ENCODE measurements around the gene TAS1R1. TPM values are rescaled to one million over a fixed set of nuclear protein-coding genes. Genes with fewer than 3 reads are reported as not detected.

Gene TAS1R1
- total RNA-seq, 1 donor from 2014 or later, result not detected

DNA sequence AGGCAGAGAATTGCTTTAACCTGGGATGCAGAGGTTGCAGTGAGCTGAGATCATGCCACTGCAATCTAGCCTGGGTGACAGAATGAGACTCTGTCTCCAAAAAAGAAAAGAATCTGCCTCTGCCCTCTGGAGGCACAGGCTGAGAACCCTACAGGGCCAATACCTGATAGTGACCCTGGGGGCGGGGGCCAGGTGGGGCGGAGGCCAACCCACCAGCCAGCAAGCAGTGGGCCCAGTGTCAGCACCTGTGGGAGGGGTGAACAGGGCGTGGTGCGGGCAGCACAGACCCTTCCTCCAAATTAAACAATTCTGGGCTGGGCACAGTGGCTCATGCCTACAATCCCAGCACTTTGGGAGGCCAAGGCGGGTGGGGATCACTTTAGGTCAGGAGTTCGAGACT is 44.6 kb upstream of the TAS1R1 start:
- H3K36me3 Mint-ChIP-seq (ENCODE audit: low read depth), result no peaks in the 10 kb centered on the region
- H3K27me3 Mint-ChIP-seq (ENCODE audit: low read depth), result no peaks in the 10 kb centered on the region
- DNase-seq (ENCODE audit: low spot score), result no peak
- TF ChIP-seq, protein P1, sequence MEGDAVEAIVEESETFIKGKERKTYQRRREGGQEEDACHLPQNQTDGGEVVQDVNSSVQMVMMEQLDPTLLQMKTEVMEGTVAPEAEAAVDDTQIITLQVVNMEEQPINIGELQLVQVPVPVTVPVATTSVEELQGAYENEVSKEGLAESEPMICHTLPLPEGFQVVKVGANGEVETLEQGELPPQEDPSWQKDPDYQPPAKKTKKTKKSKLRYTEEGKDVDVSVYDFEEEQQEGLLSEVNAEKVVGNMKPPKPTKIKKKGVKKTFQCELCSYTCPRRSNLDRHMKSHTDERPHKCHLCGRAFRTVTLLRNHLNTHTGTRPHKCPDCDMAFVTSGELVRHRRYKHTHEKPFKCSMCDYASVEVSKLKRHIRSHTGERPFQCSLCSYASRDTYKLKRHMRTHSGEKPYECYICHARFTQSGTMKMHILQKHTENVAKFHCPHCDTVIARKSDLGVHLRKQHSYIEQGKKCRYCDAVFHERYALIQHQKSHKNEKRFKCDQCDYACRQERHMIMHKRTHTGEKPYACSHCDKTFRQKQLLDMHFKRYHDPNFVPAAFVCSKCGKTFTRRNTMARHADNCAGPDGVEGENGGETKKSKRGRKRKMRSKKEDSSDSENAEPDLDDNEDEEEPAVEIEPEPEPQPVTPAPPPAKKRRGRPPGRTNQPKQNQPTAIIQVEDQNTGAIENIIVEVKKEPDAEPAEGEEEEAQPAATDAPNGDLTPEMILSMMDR (IDR thresholded peaks at IDR 0.05), result no peak
- no peak overlapping the region for H3K27ac Mint-ChIP-seq (ENCODE audit: unreplicated experiment)
- H3K4me1 Mint-ChIP-seq (ENCODE audit: low read depth), result peaks cover 27% of the 10 kb centered on the region
- no peaks in the 10 kb centered on the region for H3K9me3 Mint-ChIP-seq (ENCODE audit: low read depth)
- no peak overlapping the region for H3K4me3 Mint-ChIP-seq (ENCODE audit: unreplicated experiment)

DNA sequence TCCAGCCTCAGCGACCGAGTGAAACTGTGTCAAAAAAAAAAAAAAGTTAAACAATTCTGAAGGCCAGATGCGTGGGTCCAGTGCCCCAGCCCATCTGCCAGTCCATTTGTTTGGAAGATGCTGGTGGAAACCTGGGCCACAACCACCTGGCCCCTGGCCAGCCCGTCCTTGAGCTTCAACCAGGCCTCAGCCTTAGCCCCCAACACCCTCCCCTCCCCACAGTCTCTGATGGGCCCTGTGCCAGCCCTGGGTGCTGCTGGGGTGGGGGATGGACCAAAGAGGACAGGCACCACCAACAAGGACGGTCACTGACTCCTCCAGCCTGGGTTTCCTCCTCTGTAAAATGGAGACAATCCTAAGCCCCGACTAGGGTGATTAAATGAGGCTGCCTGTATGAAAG is 44.1 kb upstream of the TAS1R1 start:
- Mint-ChIP-seq H3K9me3 (ENCODE audit: low read depth) (no peaks in the 10 kb centered on the region), H3K36me3 (ENCODE audit: low read depth) (no peaks in the 10 kb centered on the region), H3K27ac (ENCODE audit: unreplicated experiment) (no peak overlapping the region), H3K4me3 (ENCODE audit: unreplicated experiment) (no peak overlapping the region), H3K27me3 (ENCODE audit: low read depth) (no peaks in the 10 kb centered on the region), H3K4me1 (ENCODE audit: low read depth) (peaks cover 32% of the 10 kb centered on the region)
- TF ChIP-seq, protein P1 (IDR thresholded peaks at IDR 0.05), result no peak
- no peak for DNase-seq (ENCODE audit: low spot score)

DNA sequence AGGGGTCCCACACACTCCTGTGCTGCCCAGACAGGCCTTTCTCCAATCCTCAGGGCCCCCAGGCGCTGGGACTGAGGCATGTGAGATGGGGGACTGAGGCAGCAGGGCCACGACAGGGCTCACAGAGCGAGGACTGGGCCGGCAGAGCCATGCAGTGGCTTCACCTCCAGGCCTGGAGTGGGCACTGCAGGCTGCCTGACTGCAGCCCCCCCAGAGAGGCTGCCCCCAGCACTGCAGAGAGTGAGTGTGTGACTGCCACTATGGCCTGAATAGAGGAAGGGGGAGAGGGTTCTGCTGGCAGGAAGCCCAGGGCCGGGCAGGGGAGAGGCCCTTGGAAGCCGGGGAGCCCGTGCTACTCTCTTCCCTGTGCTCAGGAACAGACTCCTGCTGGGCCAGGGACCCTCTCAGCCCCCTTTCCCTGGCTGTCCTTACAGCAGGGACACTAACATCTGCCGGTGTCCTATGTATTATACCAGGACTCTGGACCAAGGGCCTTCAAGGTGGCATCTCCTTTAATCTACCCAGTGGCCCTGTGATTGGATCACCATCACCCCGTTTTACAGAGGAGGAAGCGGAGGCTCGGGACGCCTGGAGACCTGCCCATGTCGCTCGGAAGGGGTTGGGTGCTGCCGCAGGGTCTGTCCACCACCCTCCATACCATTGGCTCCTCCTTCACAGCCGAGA is 43.4 kb upstream of the TAS1R1 start:
- Mint-ChIP-seq H3K27ac (ENCODE audit: unreplicated experiment) (no peak overlapping the region), H3K4me1 (ENCODE audit: low read depth) (peaks cover 32% of the 10 kb centered on the region), H3K4me3 (ENCODE audit: unreplicated experiment) (no peak overlapping the region), H3K9me3 (ENCODE audit: low read depth) (no peaks in the 10 kb centered on the region), H3K27me3 (ENCODE audit: low read depth) (no peaks in the 10 kb centered on the region), H3K36me3 (ENCODE audit: low read depth) (no peaks in the 10 kb centered on the region)
- TF ChIP-seq, protein P1 (IDR thresholded peaks at IDR 0.05), result no peak
- DNase-seq (ENCODE audit: low spot score), result peak; percentile 91

DNA sequence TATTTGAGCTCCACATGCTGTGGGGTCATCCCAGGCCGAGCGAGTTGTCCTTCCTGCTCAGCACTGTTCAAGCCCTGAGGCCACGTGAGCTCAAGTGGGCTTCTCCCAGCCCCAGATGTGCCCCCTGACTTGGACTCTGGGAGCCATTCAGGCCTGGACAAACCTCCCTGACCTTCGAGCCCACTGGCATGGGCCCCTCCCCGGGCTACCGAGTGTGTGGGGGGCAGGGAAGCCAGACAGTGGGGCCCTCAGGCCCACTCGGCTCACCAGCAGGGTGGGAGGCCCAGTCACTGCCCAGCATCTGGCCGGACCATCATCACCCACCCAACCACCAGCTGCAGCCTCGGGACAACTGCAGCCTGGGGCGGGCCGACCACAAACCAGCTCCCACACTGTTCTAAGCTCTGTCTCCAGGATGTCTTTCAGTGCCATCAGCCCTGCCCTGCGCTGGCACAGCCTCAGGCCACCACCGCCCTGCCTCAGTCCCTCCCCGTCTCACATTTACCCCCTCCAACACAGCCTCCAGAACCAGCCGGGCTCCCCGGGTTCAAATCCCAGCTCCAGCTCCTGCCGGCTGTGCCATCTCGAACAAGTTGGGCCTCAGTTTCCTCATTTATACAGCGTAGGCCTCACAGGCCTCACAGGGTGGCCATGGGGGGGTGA is 42.7 kb upstream of the TAS1R1 start:
- H3K36me3 Mint-ChIP-seq (ENCODE audit: low read depth), result no peaks in the 10 kb centered on the region
- peaks cover 29% of the 10 kb centered on the region for H3K4me1 Mint-ChIP-seq (ENCODE audit: low read depth)
- no peak overlapping the region for H3K4me3 Mint-ChIP-seq (ENCODE audit: unreplicated experiment)
- H3K27ac Mint-ChIP-seq (ENCODE audit: unreplicated experiment), result no peak overlapping the region
- TF ChIP-seq, protein P1 (IDR thresholded peaks at IDR 0.05), result no peak
- DNase-seq (ENCODE audit: low spot score), result peak; percentile 80
- no peaks in the 10 kb centered on the region for H3K9me3 Mint-ChIP-seq (ENCODE audit: low read depth)
- H3K27me3 Mint-ChIP-seq (ENCODE audit: low read depth), result no peaks in the 10 kb centered on the region

DNA sequence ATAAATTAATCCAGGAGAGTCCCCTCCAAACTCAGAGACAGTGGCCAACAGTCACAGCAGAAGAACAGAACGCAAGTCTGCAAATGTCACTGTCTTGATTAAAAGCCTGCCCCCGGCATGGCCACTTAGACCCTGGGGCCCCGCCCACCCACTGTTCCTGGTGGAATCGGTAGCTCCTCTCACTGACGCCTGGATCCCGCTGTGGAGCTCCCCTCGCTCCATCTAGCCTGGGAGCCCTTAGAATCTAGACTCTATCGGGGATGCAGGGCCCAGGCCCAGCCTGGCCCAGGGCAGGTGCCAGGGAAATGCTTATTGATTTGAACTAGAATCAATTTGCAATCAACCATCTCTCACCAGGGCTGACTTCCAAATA is 42.2 kb upstream of the TAS1R1 start:
- Mint-ChIP-seq H3K9me3 (ENCODE audit: low read depth) (no peaks in the 10 kb centered on the region), H3K27me3 (ENCODE audit: low read depth) (no peaks in the 10 kb centered on the region), H3K36me3 (ENCODE audit: low read depth) (no peaks in the 10 kb centered on the region), H3K27ac (ENCODE audit: unreplicated experiment) (no peak overlapping the region), H3K4me3 (ENCODE audit: unreplicated experiment) (no peak overlapping the region), H3K4me1 (ENCODE audit: low read depth) (peaks cover 33% of the 10 kb centered on the region)
- DNase-seq (ENCODE audit: low spot score), result no peak
- TF ChIP-seq, protein P1 (IDR thresholded peaks at IDR 0.05), result no peak

Data from chondrocyte (in vitro differentiated cells).